LNCaP clone FGC (cell line): ENCODE data around the gene HES4.

ENCODE experiments used
- DNase-seq: peaks from one replicate; pipeline ENCODE4 v3.0.0-alpha.2; 2011; ENCODE audit warnings: low read depth
- H3K4me3 ChIP-seq: 2 replicates; pipeline ENCODE4 v1.5.1; 2011; ENCODE audit warnings: mild to moderate bottlenecking, low read depth, low read length, control low read depth
- CTCF ChIP-seq: IDR thresholded peaks from 2 replicates; pipeline ENCODE4 v1.5.1; 2012; ENCODE audit warnings: mild to moderate bottlenecking; ENCODE audit not compliant: control insufficient read depth, insufficient read depth; ENCODE audit errors: extremely low read depth

Gene HES4

GRCh38 chr1:974293-974640, 25.6 kb downstream of the HES4 start:
- no peak for DNase-seq
- TF ChIP-seq CTCF: no peak
- H3K4me3 ChIP-seq: no peak overlapping the region

GRCh38 chr1:973459-974292, 26.2 kb downstream of the HES4 start:
- no peak for DNase-seq
- TF ChIP-seq CTCF: no peak
- H3K4me3 ChIP-seq: no peak overlapping the region

GRCh38 chr1:972726-973458, 27.0 kb downstream of the HES4 start:
- no peak for TF ChIP-seq CTCF

GRCh38 chr1:971751-972506, 28.0 kb downstream of the HES4 start:
- TF ChIP-seq CTCF: no peak
- no peak for DNase-seq
- H3K4me3 ChIP-seq: no peak overlapping the region

More at GRCh38 chr1:972726-973458, 27.0 kb downstream of the HES4 start:
- DNase-seq: no peak
- H3K4me3 ChIP-seq: no peak overlapping the region

GRCh38 chr1:970973-971730, 28.7 kb downstream of the HES4 start:
- H3K4me3 ChIP-seq: no peak overlapping the region
- DNase-seq: no peak
- no peak for TF ChIP-seq CTCF

- no peak for TF ChIP-seq CTCF
- no peak for DNase-seq
- no peak overlapping the region for H3K4me3 ChIP-seq
Measured at GRCh38 chr1:970242-970972, 29.5 kb downstream of the HES4 start.
